ENCODE data around the gene ZNF385C.

Gene ZNF385C

GRCh38 chr17:41988418-41988817 lies 109.9 kb downstream of the ZNF385C start:
- no peak for DNase-seq (ENCODE audit: low spot score)

DNA sequence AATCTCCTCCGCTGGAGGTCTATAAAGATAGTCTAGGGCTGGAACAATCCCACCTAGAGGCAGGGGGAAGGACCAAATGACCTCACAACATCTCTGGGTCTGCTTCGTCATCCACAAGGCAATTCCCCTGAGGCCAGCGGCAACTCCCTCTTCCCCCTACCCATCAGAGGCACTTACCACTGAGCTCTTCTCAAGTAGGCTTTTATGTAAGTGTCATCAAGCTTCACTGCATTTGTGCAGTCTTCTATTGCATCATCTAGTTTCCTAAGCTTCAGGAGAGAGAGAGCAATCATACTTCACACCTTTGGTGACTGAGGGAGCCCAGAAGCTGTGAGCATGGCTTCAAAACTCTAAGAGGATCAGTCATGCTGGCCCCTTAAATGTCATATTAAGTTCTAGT lies 110.6 kb downstream of the ZNF385C start:
- no peak for DNase-seq (ENCODE audit: low spot score)

DNA sequence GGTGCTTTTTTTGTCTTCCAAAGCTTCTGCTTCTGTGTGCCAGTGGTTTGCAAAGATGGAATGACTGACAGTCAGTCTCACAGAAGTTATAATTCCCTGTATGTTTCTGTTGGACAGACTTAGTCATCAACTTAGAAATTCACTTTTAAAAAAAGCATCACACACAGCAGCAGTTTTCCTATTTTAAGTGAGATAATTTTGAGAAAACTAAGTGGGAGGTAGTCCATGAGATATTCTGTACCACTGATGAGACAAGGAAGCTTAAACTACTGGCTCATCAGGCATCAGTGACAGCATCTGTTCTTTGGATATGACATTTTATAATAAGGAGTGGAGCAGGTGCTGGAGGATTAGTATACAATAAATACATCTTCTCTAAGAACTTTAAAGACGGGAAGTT lies 111.6 kb downstream of the ZNF385C start:
- DNase-seq (ENCODE audit: low spot score): no peak

- no peak for DNase-seq (ENCODE audit: low spot score)
These were observed 112.4 kb downstream of the ZNF385C start for GRCh38 chr17:41985919-41986318.

- DNase-seq (ENCODE audit: low spot score): no peak
These were observed 113.8 kb downstream of the ZNF385C start for GRCh38 chr17:41984454-41984853.

GRCh38 chr17:41982026-41982760 lies 116.1 kb downstream of the ZNF385C start:
- DNase-seq (ENCODE audit: low spot score): no peak

- DNase-seq (ENCODE audit: low spot score): no peak
These were observed 120.3 kb downstream of the ZNF385C start for GRCh38 chr17:41977991-41978390.

GRCh38 chr17:41976142-41976768 lies 122.0 kb downstream of the ZNF385C start:
- no peak for DNase-seq (ENCODE audit: low spot score)
